ENCODE data around the gene ATP1A2.

The ATP1A2 gene

GRCh38 chr1:160079448-160079847, 36.1 kb upstream of the ATP1A2 start:
- no peak overlapping the region for H3K4me2 ChIP-seq (ENCODE audit: low read length)
- peaks cover 3% of the 10 kb centered on the region for H3K4me1 ChIP-seq (ENCODE audit: low read length)
- H3K9ac ChIP-seq (ENCODE audit: low read length): no peak overlapping the region
- H2AFZ ChIP-seq (ENCODE audit: low read depth, low read length): no peak overlapping the region
- H3K79me2 ChIP-seq (ENCODE audit: low read length): no peaks in the 10 kb centered on the region
- no peak overlapping the region for H3K4me3 ChIP-seq (ENCODE audit: low read length)
- H3K27me3 ChIP-seq (ENCODE audit: low read depth, low read length): peaks cover 44% of the 10 kb centered on the region
- no peaks in the 10 kb centered on the region for H3K9me3 ChIP-seq (ENCODE audit: insufficient read depth, low read length)
- TF ChIP-seq EZH2phosphoT487 (IDR thresholded peaks at IDR 0.05; ENCODE audit: low read depth): no peak
- TF ChIP-seq, protein P1, sequence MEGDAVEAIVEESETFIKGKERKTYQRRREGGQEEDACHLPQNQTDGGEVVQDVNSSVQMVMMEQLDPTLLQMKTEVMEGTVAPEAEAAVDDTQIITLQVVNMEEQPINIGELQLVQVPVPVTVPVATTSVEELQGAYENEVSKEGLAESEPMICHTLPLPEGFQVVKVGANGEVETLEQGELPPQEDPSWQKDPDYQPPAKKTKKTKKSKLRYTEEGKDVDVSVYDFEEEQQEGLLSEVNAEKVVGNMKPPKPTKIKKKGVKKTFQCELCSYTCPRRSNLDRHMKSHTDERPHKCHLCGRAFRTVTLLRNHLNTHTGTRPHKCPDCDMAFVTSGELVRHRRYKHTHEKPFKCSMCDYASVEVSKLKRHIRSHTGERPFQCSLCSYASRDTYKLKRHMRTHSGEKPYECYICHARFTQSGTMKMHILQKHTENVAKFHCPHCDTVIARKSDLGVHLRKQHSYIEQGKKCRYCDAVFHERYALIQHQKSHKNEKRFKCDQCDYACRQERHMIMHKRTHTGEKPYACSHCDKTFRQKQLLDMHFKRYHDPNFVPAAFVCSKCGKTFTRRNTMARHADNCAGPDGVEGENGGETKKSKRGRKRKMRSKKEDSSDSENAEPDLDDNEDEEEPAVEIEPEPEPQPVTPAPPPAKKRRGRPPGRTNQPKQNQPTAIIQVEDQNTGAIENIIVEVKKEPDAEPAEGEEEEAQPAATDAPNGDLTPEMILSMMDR (IDR thresholded peaks at IDR 0.05; ENCODE audit: low read depth, low read length): no peak
- no peak overlapping the region for H3K27ac ChIP-seq (ENCODE audit: low read length)
- no peaks in the 10 kb centered on the region for H4K20me1 ChIP-seq (ENCODE audit: insufficient read depth, low read length)
- H3K36me3 ChIP-seq (replicated peaks; ENCODE audit: low read depth, low read length): no peaks in the 10 kb centered on the region

GRCh38 chr1:160080381-160081100, 35.0 kb upstream of the ATP1A2 start:
- no peaks in the 10 kb centered on the region for H3K79me2 ChIP-seq (ENCODE audit: low read length)
- no peaks in the 10 kb centered on the region for H4K20me1 ChIP-seq (ENCODE audit: insufficient read depth, low read length)
- H3K27ac ChIP-seq (ENCODE audit: low read length): no peak overlapping the region
- TF ChIP-seq, protein P1 (IDR thresholded peaks at IDR 0.05; ENCODE audit: low read depth, low read length): no peak
- TF ChIP-seq EZH2phosphoT487 (IDR thresholded peaks at IDR 0.05; ENCODE audit: low read depth): no peak
- H3K9me3 ChIP-seq (ENCODE audit: insufficient read depth, low read length): no peaks in the 10 kb centered on the region
- H3K36me3 ChIP-seq (replicated peaks; ENCODE audit: low read depth, low read length): no peaks in the 10 kb centered on the region
- H3K9ac ChIP-seq (ENCODE audit: low read length): no peak overlapping the region
- no peak overlapping the region for H3K4me3 ChIP-seq (ENCODE audit: low read length)
- H3K4me1 ChIP-seq (ENCODE audit: low read length): peaks cover 3% of the 10 kb centered on the region
- no peak overlapping the region for H2AFZ ChIP-seq (ENCODE audit: low read depth, low read length)
- H3K27me3 ChIP-seq (ENCODE audit: low read depth, low read length): peaks cover 42% of the 10 kb centered on the region
- H3K4me2 ChIP-seq (ENCODE audit: low read length): no peak overlapping the region

DNA sequence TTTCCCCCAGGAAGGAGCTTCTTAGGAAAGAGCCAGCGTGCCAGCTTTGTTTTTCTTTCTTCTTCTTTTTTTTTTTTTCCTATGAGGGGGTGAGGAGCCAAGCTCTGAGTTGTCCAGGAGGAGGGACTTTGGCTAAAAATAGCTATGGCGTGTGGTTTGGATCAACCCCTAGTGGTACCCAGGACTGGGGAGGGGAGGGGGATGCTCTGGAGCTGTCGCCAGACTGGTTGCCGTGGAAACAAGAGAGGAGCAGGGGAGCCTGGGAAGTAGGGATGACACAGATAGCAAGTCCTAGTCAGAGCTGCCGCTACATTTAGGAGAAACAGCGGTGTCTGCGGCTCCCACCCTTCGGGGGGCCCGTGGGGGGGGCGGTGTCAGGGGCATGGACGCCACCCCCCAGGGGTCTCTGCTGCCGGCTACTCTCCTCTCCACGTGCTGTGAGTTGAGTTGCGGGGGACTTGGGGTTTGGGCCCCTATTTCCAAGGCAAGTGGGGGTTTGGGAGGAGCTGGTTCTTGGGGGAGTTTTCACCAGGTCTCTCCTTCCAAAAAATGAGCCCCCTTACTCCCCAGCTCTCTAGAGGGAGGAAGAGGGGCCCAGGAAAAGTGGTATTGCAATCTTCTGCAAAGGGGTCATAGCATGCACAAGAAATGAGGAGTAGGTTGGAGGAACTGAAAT, 34.2 kb upstream of the ATP1A2 start, which contains the start of gene KCNJ9:
Gene KCNJ9 (plus strand): TSS at position 278 of the 676 bp plus-strand sequence. CDS start 2,493 bp downstream, outside the sequence.
- H3K9ac ChIP-seq (ENCODE audit: low read length): no peak within 1 kb of the TSS
- no peaks in the 10 kb centered on the region for H3K36me3 ChIP-seq (replicated peaks; ENCODE audit: low read depth, low read length)
- no peaks in the 10 kb centered on the region for H4K20me1 ChIP-seq (ENCODE audit: insufficient read depth, low read length)
- H3K27me3 ChIP-seq (ENCODE audit: low read depth, low read length): peaks cover 34% of the 10 kb centered on the region
- no peak within 1 kb of the TSS for H3K4me3 ChIP-seq (ENCODE audit: low read length)
- TF ChIP-seq EZH2phosphoT487 (IDR thresholded peaks at IDR 0.05; ENCODE audit: low read depth): no peak
- TF ChIP-seq, protein P1 (IDR thresholded peaks at IDR 0.05; ENCODE audit: low read depth, low read length): no peak
- H3K27ac ChIP-seq (ENCODE audit: low read length): no peak within 1 kb of the TSS
- no peak within 1 kb of the TSS for H2AFZ ChIP-seq (ENCODE audit: low read depth, low read length)
- no peaks in the 10 kb centered on the region for H3K9me3 ChIP-seq (ENCODE audit: insufficient read depth, low read length)
- no peaks in the 10 kb centered on the region for H3K79me2 ChIP-seq (ENCODE audit: low read length)
- peaks cover 3% of the 10 kb centered on the region for H3K4me1 ChIP-seq (ENCODE audit: low read length)
- no peak within 1 kb of the TSS for H3K4me2 ChIP-seq (ENCODE audit: low read length)

GRCh38 chr1:160082487-160082886, 33.1 kb upstream of the ATP1A2 start:
- H3K27ac ChIP-seq (ENCODE audit: low read length): no peak overlapping the region
- H3K9me3 ChIP-seq (ENCODE audit: insufficient read depth, low read length): no peaks in the 10 kb centered on the region
- H3K4me2 ChIP-seq (ENCODE audit: low read length): no peak overlapping the region
- no peak for TF ChIP-seq EZH2phosphoT487 (IDR thresholded peaks at IDR 0.05; ENCODE audit: low read depth)
- TF ChIP-seq, protein P1 (IDR thresholded peaks at IDR 0.05; ENCODE audit: low read depth, low read length): no peak
- H3K4me3 ChIP-seq (ENCODE audit: low read length): no peak overlapping the region
- H3K36me3 ChIP-seq (replicated peaks; ENCODE audit: low read depth, low read length): no peaks in the 10 kb centered on the region
- H2AFZ ChIP-seq (ENCODE audit: low read depth, low read length): no peak overlapping the region
- H3K4me1 ChIP-seq (ENCODE audit: low read length): peaks cover 3% of the 10 kb centered on the region
- peaks cover 31% of the 10 kb centered on the region for H3K27me3 ChIP-seq (ENCODE audit: low read depth, low read length)
- H3K9ac ChIP-seq (ENCODE audit: low read length): no peak overlapping the region
- H4K20me1 ChIP-seq (ENCODE audit: insufficient read depth, low read length): no peaks in the 10 kb centered on the region
- no peaks in the 10 kb centered on the region for H3K79me2 ChIP-seq (ENCODE audit: low read length)

Data from OCI-LY3 (cell line).